Activated CD8-positive, alpha-beta memory T cell treated with anti-CD3 and anti-CD28 coated beads, Interleukin-2, amount 50 U/mL, for 1 hour (primary cell): ENCODE data around the gene RPL3.

Experiments
- DNase-seq: peaks from one replicate; pipeline ENCODE4 v3.0.0-alpha.2; 2020; ENCODE audit errors: extremely low read depth

RPL3 gene

GRCh38 chr22:39299829-39300178 lies 19.6 kb downstream of the RPL3 start:
- DNase-seq: no peak

DNA sequence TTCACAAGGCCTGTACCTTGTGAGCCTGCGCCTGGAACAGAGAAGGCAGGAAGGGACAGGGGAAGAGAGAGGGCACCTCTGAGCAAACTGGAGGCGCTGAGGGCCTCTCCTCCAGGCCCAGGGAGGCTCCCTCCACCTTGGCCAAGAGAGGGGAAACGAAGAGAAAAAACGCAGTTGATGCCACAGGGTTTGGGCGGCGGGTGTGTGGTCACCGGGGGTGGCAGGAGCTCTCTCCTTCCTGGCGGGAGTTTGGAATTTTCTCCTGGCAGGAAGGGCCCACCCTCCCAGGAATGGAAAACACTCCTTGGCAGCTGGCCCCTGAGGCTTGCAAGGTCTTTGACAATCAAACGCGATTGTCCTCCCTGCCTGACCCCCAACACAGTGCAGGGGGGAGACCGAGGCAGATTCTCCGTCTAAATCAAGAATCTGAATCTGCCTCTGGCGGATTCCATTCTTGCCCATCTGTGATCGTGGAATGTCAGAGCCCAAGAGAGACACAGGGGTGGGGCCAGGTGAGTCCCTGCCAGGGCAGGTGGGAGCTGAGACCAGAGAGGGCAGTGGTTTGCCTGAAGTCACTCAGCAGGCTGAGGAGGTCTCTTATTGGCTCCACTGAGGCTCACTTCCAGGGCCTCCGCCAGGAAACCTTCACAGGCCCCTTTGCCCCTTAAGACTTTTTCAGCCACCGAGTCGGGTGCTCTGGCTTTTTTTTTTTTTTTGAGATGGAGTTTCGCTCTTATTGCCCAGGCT lies 21.0 kb downstream of the RPL3 start:
- no peak for DNase-seq

DNA sequence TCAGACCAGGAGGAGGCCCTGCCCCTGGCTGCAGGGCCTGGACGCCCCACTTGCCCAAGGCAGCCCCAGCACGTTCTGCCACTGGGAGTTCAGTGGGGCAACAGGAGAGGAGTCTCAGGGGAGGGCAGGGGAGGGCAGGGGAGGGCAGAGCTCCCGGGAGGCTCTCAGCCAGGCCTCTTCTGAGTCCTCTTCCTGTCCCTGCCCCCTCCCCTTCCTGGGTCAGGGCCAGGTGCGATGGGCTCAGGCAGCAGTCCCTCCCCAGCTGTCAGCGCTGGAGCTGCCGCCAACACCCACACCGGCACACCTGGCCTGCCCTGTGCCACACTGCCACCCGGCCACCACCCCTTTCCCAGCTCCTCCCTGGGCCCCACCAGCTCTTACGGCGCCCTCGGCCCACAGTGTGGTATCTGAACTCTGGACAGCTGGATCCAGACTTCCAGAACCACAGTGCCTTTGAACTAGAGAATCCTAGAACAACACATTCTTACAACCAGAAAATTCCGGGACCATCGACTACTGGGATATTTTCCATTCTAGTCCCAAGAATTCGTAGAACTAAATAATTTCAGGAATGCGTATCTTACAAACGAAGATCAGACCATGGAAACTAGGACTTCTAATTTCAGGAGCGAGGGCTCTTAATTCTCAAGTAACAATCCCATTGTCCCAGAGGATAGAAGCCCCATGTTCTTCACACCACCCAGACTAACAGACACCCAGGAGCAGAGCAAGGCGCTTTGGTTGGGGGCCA lies 21.8 kb downstream of the RPL3 start:
- DNase-seq: no peak

GRCh38 chr22:39296981-39297489 lies 22.4 kb downstream of the RPL3 start:
- no peak for DNase-seq

- no peak for DNase-seq
Observed at GRCh38 chr22:39296535-39296934, 22.9 kb downstream of the RPL3 start.

GRCh38 chr22:39294571-39295468 lies 24.6 kb downstream of the RPL3 start:
- DNase-seq: no peak

- DNase-seq: no peak
Observed at GRCh38 chr22:39293766-39294368, 25.6 kb downstream of the RPL3 start.

DNA sequence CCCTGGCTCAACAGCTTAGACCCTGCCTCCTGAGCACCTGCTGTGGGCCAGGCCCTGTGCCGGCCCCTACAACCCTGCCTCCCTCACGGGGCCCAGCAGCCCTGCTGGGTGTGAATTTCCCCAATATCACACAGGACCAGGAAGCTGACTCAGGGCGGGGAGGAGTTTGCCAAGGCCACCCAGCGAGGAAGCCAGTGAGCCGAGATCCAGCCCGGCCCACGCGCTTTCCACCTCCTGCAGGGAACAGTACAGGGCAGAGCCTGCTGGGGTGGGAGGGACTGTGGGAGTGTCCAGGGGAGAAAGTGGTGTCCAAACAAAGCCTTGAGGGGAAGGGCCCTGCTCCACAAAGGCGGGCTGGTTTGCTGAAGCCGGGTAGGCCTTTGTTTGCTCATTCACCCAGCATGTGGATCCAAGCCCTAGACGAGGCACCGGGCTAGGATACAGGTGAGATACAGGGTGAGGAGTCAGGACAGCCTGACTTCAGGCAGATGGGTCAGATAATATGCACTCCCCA lies 26.8 kb downstream of the RPL3 start:
- DNase-seq: no peak

- DNase-seq: no peak
Observed at GRCh38 chr22:39292031-39292462, 27.4 kb downstream of the RPL3 start.

GRCh38 chr22:39291523-39291922 lies 27.9 kb downstream of the RPL3 start:
- DNase-seq: no peak

DNA sequence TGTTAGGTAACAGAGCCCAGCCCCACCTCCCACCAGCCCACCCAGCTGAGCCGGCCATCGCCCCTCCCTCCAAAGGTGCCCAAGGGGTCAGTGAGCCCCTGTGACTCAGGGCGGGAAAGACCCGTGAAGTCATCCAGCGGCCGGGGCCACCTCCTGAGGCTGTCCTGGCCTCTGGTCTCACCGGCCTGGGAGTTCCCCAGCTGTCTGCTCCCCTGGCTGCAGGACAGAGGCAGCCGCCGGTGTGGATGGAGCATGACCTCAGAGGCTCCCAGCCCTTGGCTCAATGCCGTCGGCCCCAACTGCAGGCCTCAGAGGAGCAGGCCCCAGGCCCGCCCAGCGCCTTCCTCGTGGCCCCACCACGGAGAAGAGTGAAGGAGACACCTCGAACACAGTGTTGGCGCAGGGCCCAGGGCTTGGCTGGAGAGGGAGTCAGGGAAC lies 28.7 kb downstream of the RPL3 start:
- no peak for DNase-seq

GRCh38 chr22:39289975-39290720 lies 29.3 kb downstream of the RPL3 start:
- DNase-seq: no peak

- no peak for DNase-seq
Observed at GRCh38 chr22:39289533-39289932, 29.9 kb downstream of the RPL3 start.

DNA sequence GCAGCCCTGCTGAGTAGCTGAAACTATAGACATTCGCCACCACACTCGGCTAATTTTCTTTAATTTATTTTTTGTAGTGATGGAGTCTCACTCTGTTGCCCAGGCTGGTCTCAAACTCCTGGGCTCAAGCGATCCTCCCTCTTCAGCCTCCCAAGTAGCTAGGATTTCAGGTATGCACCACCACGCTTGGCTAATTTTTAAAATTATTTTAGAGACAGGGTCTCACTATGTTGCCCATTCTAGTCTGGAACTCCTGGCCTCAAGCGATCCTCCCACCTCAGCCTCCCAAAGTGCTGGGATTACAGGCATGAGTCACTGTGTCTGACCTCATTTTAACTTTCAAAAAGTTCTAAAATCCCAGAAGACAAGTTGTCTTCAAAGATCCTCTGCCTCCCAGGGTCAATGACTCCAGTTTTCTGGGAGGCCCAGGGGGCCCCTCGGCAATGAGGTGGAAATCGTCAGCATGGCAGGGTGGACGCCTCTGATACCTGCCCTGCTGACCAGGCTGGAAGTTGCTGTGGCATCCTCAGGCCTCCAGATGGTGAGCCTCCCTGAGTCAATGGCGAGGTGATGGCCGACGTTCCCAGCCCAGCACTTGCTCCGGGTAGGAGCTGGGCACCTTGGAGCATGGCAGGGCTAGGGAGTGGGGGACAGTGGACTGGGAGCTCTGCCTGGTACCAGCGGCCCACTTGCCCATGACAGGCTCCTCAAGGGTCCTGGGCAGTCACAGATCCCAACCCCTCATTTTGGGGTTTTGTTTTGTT lies 31.1 kb downstream of the RPL3 start:
- DNase-seq: no peak

DNA sequence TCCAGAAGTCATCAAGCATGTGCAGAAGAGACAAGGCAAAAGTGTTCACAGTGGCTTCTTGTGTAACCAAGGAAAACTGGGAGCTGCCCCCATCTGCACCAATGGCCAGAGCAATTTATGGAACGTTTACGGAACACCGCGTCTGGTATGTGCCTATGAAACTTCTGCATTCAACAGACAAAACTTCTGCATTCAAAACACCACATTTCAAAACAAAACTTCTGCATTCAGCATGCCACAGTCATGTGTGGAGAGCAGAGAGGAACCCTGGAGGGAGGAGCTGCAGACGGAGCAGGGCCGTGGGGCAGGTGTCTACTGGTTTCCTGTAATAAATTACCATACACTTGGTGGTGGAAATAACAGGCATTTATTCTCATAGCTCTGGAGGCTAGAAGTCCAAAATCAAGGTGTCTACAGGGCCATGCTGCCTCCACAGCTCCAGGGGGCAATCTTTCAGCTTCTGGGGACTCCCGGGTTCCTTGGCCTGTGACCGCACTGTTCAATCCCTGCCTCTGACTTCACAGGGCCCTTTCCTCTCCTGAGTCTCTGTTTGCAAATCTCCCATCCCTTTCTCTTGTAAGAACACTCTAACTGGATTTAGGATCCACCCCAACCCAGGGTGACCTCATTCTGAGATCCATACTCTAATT lies 32.2 kb downstream of the RPL3 start:
- DNase-seq: no peak

- no peak for DNase-seq
Observed at GRCh38 chr22:39284983-39285382, 34.4 kb downstream of the RPL3 start.

GRCh38 chr22:39284142-39284980 lies 35.1 kb downstream of the RPL3 start:
- DNase-seq: no peak

DNA sequence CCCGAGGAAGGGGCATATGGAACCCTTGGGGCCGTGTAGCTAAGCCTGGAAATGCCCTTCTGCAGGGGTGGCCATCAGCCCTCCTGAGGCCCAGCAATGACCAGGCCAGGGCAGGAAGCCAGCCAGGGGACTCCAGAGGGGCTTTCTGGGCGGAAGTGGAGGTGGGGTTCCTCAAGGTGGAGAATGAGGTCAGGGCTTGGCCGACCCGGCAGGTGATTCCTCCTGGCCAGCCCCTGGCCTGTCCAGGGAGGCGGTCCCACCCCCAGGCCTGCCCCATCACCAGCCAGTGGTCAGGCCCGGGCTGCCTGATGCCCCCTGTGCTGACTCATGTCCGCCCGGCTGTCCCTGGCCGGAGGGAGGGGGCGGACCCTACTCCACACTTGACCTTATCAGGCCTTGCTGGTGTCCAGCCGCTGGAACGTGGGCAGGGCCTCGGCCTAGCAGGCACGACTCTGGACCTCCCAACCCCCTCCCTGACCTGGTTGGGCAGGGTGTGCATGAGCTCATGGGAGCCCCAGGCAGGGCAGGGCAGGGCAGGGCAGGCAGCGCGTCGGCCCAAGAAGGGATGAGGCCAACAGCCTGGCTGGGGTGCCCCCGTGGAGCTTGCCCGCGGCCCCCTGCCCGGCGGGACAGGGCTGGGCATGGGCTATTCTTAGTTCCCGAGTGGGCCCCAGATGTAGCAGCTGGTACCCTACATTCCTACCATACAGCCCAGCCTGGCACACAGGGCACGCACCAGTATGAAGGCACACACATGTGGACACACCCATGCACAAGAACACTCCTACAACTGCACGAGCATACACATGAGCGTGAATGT lies 35.9 kb downstream of the RPL3 start:
- DNase-seq: no peak
